MCF 10A (cell line): Measurements from ENCODE around the gene STK24. TPM values are rescaled to one million over a fixed set of nuclear protein-coding genes. Genes with fewer than 3 reads are reported as not detected.

Source experiments
- BruUV-seq: library from RNA; stranded (reverse); fragments of 400-500 nt; replicated peaks from 2 replicates; lab custom pipeline; 2021; lab: Mats Ljungman, UMichigan
- CTCF ChIA-PET: fragments of 300-600 bp; sonication (Branson Sonifier 250); formaldehyde crosslinking; extraction: SDS; loops from one replicate; lab custom pipeline; 2021; ENCODE audit warnings: antibody characterized with exemption, inconsistent platforms; lab: Yijun Ruan, JAX
- POLR2A ChIA-PET: fragments of 300-600, 350-650 bp; sonication (Branson Sonifier 250); formaldehyde crosslinking; extraction: SDS; loops from one replicate; lab custom pipeline; 2020; ENCODE audit warnings: antibody characterized with exemption, inconsistent platforms; lab: Yijun Ruan, JAX
- DNase-seq: peaks from one replicate; pipeline ENCODE4 v3.0.0-alpha.2; 2018; ENCODE audit not compliant: unreplicated experiment
- H3K27ac Mint-ChIP-seq: one replicate; pipeline ENCODE4 v1.8.0; 2022; ENCODE audit warnings: mild to moderate bottlenecking, low read depth, mixed read lengths; ENCODE audit not compliant: unreplicated experiment
- H3K27me3 Mint-ChIP-seq: one replicate; pipeline ENCODE4 v1.8.0; 2022; ENCODE audit warnings: mixed read lengths; ENCODE audit not compliant: insufficient read depth, unreplicated experiment
- H3K36me3 Mint-ChIP-seq: one replicate; pipeline ENCODE4 v1.8.0; 2022; ENCODE audit warnings: mild to moderate bottlenecking, moderate library complexity, mixed read lengths; ENCODE audit not compliant: insufficient read depth, unreplicated experiment
- H3K4me1 Mint-ChIP-seq: one replicate; pipeline ENCODE4 v1.8.0; 2022; ENCODE audit warnings: mixed read lengths; ENCODE audit not compliant: insufficient read depth, unreplicated experiment
- H3K4me3 Mint-ChIP-seq: one replicate; pipeline ENCODE4 v1.8.0; 2022; ENCODE audit warnings: mild to moderate bottlenecking, moderate library complexity, mixed read lengths; ENCODE audit not compliant: unreplicated experiment
- H3K9me3 Mint-ChIP-seq: one replicate; pipeline ENCODE4 v1.8.0; 2022; ENCODE audit warnings: mixed read lengths; ENCODE audit not compliant: unreplicated experiment
- intact Hi-C: fragments of 100-400 bp; cut with micrococcal nuclease; formaldehyde crosslinking; loops from 2 replicates; pipeline ENCODE4 v1.14.1; 2022
- total RNA-seq: library from RNA; stranded (reverse); gene quantifications from 2 replicates; pipeline ENCODE4 v1.2.3, GENCODE V29; 2022
- TF ChIP-seq, protein P1 (sequence below): fragments of 200-600 bp; IDR thresholded peaks from one replicate; pipeline ENCODE4 v1.8.0; 2022; ENCODE audit warnings: antibody characterized with exemption, mild to moderate bottlenecking; ENCODE audit not compliant: unreplicated experiment

STK24 gene
- total RNA-seq, 1 experiment from 2014 or later, result 200 TPM

DNA sequence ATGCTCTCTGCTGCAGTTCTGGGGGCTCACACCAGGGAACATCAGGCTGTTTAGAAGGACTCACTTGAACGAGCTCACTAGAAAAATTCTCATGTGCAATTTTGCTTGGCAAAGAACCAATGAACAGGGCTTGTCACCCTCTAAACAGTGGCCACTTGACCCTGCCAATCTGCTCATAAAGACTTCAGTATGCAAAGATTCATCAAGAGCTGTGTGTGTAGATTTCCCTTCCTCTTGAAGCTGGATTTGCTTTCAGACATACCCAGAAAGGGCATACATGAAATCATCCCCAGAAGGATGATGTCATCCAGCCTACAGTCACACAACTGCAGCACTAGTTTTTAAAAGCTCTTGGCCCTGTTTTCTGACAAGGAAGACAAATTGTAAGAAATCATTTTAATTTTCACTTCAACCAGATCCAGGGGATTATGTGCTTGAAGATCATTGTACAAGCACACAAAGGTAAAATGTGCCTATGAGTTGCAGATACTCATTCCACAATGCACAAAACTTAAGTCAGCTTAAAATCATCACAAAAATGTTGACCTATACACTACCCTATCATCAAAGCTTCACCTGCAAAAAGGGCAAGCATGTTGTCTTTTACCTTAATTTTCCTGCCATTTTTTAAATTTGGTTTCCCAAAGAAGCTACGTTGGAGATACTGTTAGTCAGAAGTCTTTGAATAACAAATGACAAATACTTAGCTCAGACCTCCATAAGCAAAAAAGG is 5.2 kb upstream of the STK24 start:
- H3K4me1 Mint-ChIP-seq, result peaks cover 12% of the 10 kb centered on the region
- no peak overlapping the region for H3K27ac Mint-ChIP-seq
- BruUV-seq, result no TSS peak
- no peak for DNase-seq
- H3K27me3 Mint-ChIP-seq, result no peaks in the 10 kb centered on the region
- intact Hi-C loops, result no loop called here
- ChIA-PET CTCF (interaction anchor here (0.5 to 1.6 kb wide), 6 partner anchors 11 to 136 kb away, joined by 3 to 9 read pairs (median 4); no protein-coding TSS in a partner anchor), POLR2A (interaction anchor here (0.7 to 2.1 kb wide), 4 partner anchors 12 to 1238 kb away, joined by 3 to 10 read pairs (median 4); no protein-coding TSS in a partner anchor)
- H3K4me3 Mint-ChIP-seq, result no peak overlapping the region
- H3K9me3 Mint-ChIP-seq, result no peaks in the 10 kb centered on the region
- no peaks in the 10 kb centered on the region for H3K36me3 Mint-ChIP-seq
- TF ChIP-seq, protein P1, sequence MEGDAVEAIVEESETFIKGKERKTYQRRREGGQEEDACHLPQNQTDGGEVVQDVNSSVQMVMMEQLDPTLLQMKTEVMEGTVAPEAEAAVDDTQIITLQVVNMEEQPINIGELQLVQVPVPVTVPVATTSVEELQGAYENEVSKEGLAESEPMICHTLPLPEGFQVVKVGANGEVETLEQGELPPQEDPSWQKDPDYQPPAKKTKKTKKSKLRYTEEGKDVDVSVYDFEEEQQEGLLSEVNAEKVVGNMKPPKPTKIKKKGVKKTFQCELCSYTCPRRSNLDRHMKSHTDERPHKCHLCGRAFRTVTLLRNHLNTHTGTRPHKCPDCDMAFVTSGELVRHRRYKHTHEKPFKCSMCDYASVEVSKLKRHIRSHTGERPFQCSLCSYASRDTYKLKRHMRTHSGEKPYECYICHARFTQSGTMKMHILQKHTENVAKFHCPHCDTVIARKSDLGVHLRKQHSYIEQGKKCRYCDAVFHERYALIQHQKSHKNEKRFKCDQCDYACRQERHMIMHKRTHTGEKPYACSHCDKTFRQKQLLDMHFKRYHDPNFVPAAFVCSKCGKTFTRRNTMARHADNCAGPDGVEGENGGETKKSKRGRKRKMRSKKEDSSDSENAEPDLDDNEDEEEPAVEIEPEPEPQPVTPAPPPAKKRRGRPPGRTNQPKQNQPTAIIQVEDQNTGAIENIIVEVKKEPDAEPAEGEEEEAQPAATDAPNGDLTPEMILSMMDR, result no peak

DNA sequence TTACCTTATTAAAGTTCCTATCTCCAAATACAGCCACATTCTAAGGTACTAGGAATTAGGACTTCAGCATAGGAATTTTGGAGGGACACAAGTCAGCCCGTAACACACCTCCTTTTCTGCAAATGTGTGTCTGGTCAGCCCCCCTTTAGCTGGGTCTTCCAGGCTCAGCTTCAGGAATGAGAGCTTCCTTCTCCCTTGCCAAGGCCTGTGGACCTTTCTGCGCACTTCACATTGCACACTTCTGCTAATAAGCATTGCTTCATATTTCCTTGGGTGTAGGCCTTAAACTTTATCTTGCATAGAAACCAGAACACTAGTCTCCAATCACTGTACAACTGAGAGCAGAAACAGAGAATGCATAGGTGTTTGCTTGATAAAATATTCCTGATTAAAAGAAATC is 4.5 kb upstream of the STK24 start:
- TF ChIP-seq, protein P1, result no peak
- no peaks in the 10 kb centered on the region for H3K27me3 Mint-ChIP-seq
- CTCF ChIA-PET, result interaction anchor here (0.7 to 1.6 kb wide), 3 partner anchors 72 to 1670 kb away, joined by 3 to 9 read pairs (median 8); no protein-coding TSS in a partner anchor
- no peak overlapping the region for H3K4me3 Mint-ChIP-seq
- no TSS peak for BruUV-seq
- H3K4me1 Mint-ChIP-seq, result peaks cover 12% of the 10 kb centered on the region
- H3K27ac Mint-ChIP-seq, result no peak overlapping the region
- intact Hi-C loops, result no loop called here
- no peaks in the 10 kb centered on the region for H3K36me3 Mint-ChIP-seq
- no peak for DNase-seq
- POLR2A ChIA-PET, result interaction anchor here (1.1 to 2.1 kb wide), 2 partner anchors 73 to 97 kb away, joined by 4 to 10 read pairs; no protein-coding TSS in a partner anchor
- H3K9me3 Mint-ChIP-seq, result no peaks in the 10 kb centered on the region

DNA sequence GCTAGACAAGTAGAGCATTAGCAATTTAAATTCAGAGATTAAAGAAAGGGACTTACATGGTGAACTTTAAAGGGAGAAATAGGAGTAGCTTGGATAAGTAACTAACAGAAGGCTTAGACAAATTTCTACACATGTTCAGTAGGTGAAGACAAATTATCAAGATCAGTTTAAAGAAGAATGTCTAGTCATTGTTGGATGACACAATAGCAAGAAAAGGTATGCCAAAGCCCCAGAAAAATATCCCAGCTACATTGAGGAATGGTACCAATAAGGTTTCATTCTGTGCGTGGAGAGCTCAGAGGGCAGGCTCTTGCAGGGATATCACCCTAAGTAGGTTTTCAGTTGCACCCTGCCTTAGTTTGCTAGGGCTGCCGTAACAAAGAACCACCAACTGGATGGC is 3.5 kb upstream of the STK24 start:
- BruUV-seq, result no TSS peak
- CTCF ChIA-PET, result interaction anchor here (0.6 kb wide), 1 partner anchor 73 kb away, joined by 3 read pairs; no protein-coding TSS in a partner anchor

More for the DNA sequence above, 3.5 kb upstream of the STK24 start:
- DNase-seq, result no peak
- intact Hi-C loops, result no loop called here
- POLR2A ChIA-PET, result interaction anchor here (0.7 to 1.4 kb wide), 3 partner anchors 36 to 95 kb away, joined by 3 to 5 read pairs (median 3); no protein-coding TSS in a partner anchor
- no peak overlapping the region for H3K4me3 Mint-ChIP-seq
- no peaks in the 10 kb centered on the region for H3K36me3 Mint-ChIP-seq
- H3K4me1 Mint-ChIP-seq, result peaks cover 12% of the 10 kb centered on the region
- TF ChIP-seq, protein P1, result no peak
- H3K27me3 Mint-ChIP-seq, result no peaks in the 10 kb centered on the region
- no peaks in the 10 kb centered on the region for H3K9me3 Mint-ChIP-seq
- H3K27ac Mint-ChIP-seq, result no peak overlapping the region
